GM23338 (cell line): ENCODE results near the gene APOL6. TPM values are rescaled to one million over a fixed set of nuclear protein-coding genes. Genes with fewer than 3 reads are reported as not detected.

Experiments used
- ATAC-seq: fragments of 200-7000 bp; cut with Tn5 transposase; 3 replicates; pipeline ENCODE4 v1.9.1; 2020
- DNase-seq: peaks from one replicate; pipeline ENCODE4 v3.0.0-alpha.2; 2015; ENCODE audit warnings: low spot score
- H2AFZ ChIP-seq: fragments of 200-600 bp; sonication (generic); 2 replicates; pipeline ENCODE4 v1.8.0; 2016; ENCODE audit warnings: antibody characterized with exemption, mild to moderate bottlenecking, moderate library complexity
- H3F3A ChIP-seq: fragments of 200-600 bp; sonication (generic); replicated peaks from 2 replicates; pipeline ENCODE4 v1.8.0; 2017; ENCODE audit warnings: antibody characterized with exemption, mixed run types, low read depth
- H3K27ac ChIP-seq: fragments of 200-600 bp; sonication (generic); 2 replicates; pipeline ENCODE4 v1.6.1; 2016; ENCODE audit warnings: low read depth
- H3K27me3 ChIP-seq: fragments of 200-600 bp; sonication (generic); 2 replicates; pipeline ENCODE4 v1.8.0; 2016; ENCODE audit warnings: mild to moderate bottlenecking, mixed run types, moderate library complexity; ENCODE audit not compliant: insufficient read depth
- H3K36me3 ChIP-seq: fragments of 200-600 bp; sonication (generic); 2 replicates; pipeline ENCODE4 v1.8.0; 2016; ENCODE audit warnings: mild to moderate bottlenecking; ENCODE audit not compliant: insufficient read depth
- H3K4me1 ChIP-seq: fragments of 200-600 bp; sonication (generic); 2 replicates; pipeline ENCODE4 v1.8.0; 2016; ENCODE audit warnings: mild to moderate bottlenecking, moderate library complexity; ENCODE audit not compliant: insufficient read depth
- H3K4me2 ChIP-seq: fragments of 200-600 bp; sonication (generic); 2 replicates; pipeline ENCODE4 v1.7.1; 2017; ENCODE audit warnings: mixed run types
- H3K4me3 ChIP-seq: fragments of 200-600 bp; sonication (generic); 2 replicates; pipeline ENCODE4 v1.6.1; 2016; ENCODE audit warnings: mixed run types
- H3K79me2 ChIP-seq: fragments of 200-600 bp; sonication (generic); replicated peaks from 2 replicates; pipeline ENCODE4 v1.8.0; 2017; ENCODE audit warnings: mild to moderate bottlenecking; ENCODE audit not compliant: insufficient read depth
- H3K9me2 ChIP-seq: fragments of 200-600 bp; sonication (generic); 2 replicates; pipeline ENCODE4 v1.8.0; 2017; ENCODE audit not compliant: insufficient read depth
- H4K20me1 ChIP-seq: fragments of 200-600 bp; sonication (generic); replicated peaks from 2 replicates; pipeline ENCODE4 v1.8.0; 2017; ENCODE audit warnings: mild to moderate bottlenecking; ENCODE audit not compliant: insufficient read depth
- H3K27ac Mint-ChIP-seq: 2 replicates; pipeline ENCODE4 v1.8.0; 2020; ENCODE audit warnings: inconsistent platforms, mild to moderate bottlenecking, moderate library complexity, mixed read lengths
- H3K27me3 Mint-ChIP-seq: 3 replicates; pipeline ENCODE4 v1.8.0; 2022; ENCODE audit warnings: low read depth, mild to moderate bottlenecking, moderate library complexity, mixed read lengths, inconsistent platforms; ENCODE audit not compliant: insufficient read depth, poor library complexity
- H3K36me3 Mint-ChIP-seq: 3 replicates; pipeline ENCODE4 v1.8.0; 2021; ENCODE audit warnings: low read depth, mild to moderate bottlenecking, inconsistent platforms, moderate library complexity, mixed read lengths
- H3K4me1 Mint-ChIP-seq: 3 replicates; pipeline ENCODE4 v1.8.0; 2020; ENCODE audit warnings: mild to moderate bottlenecking, inconsistent platforms, mixed read lengths
- H3K4me3 Mint-ChIP-seq: 3 replicates; pipeline ENCODE4 v1.8.0; 2021; ENCODE audit warnings: moderate library complexity, mild to moderate bottlenecking, inconsistent platforms, mixed read lengths
- H3K9me3 Mint-ChIP-seq: 3 replicates; pipeline ENCODE4 v1.8.0; 2020; ENCODE audit warnings: moderate library complexity, mild to moderate bottlenecking, inconsistent platforms, mixed read lengths
- CREB1 ChIP-seq: fragments of 250-450 bp; sonication (Bioruptor Pico); IDR thresholded peaks from 2 replicates; pipeline ENCODE4 v1.5.0; 2020; ENCODE audit warnings: low read depth, mild to moderate bottlenecking, moderate library complexity
- CTCF ChIP-seq, 2 experiments: fragments of 200-600 bp in 1 of 2; sonication (generic) in 1 of 2; conservative IDR thresholded peaks; 2 replicates each; pipeline versions ENCODE4 v1.5.1 to v1.6.1; 2016 to 2017; ENCODE audit warnings: antibody characterized with exemption in 2 of 2, low read depth in 2 of 2, mild to moderate bottlenecking in 2 of 2, moderate library complexity in 1 of 2
- ETS1 ChIP-seq: IDR thresholded peaks from 2 replicates; pipeline ENCODE4 v1.6.1; 2016; ENCODE audit warnings: antibody characterized with exemption
- EZH2 ChIP-seq: fragments of 200-600 bp; sonication (generic); IDR thresholded peaks from one replicate; pipeline ENCODE4 v1.8.0; 2017; ENCODE audit warnings: antibody characterized with exemption, mild to moderate bottlenecking, low read depth; ENCODE audit not compliant: unreplicated experiment
- EZH2phosphoT487 ChIP-seq: fragments of 200-600 bp; sonication (generic); IDR thresholded peaks from one replicate; pipeline ENCODE4 v1.8.1; 2018; ENCODE audit warnings: antibody characterized with exemption; ENCODE audit not compliant: unreplicated experiment
- JUNB ChIP-seq: IDR thresholded peaks from one replicate; pipeline ENCODE4 v1.6.1; 2016; ENCODE audit warnings: antibody characterized with exemption; ENCODE audit not compliant: unreplicated experiment
- NANOG ChIP-seq: IDR thresholded peaks from 2 replicates; pipeline ENCODE4 v1.6.1; 2016; ENCODE audit warnings: antibody characterized with exemption, borderline replicate concordance
- POLR2AphosphoS5 ChIP-seq: IDR thresholded peaks from 2 replicates; pipeline ENCODE4 v1.6.1; 2016; ENCODE audit warnings: antibody characterized with exemption, low read depth
- ZNF114 ChIP-seq: fragments of 250-450 bp; sonication (Bioruptor Pico); IDR thresholded peaks from 2 replicates; pipeline ENCODE4 v1.5.0; 2020; ENCODE audit warnings: mild to moderate bottlenecking, moderate library complexity
- ZNF331 ChIP-seq: fragments of 250-450 bp; sonication (Bioruptor Pico); IDR thresholded peaks from 2 replicates; pipeline ENCODE4 v1.5.0; 2020; ENCODE audit warnings: low read depth, mild to moderate bottlenecking, moderate library complexity
- ZNF462 ChIP-seq: fragments of 250-450 bp; sonication (Bioruptor Pico); IDR thresholded peaks from 2 replicates; pipeline ENCODE4 v1.5.0; 2020; ENCODE audit warnings: mild to moderate bottlenecking, moderate library complexity
- polyA plus RNA-seq: library from polyadenylated mRNA; unstranded; fragments of >200 nt; fragmentation: Nextera tagmentation; extraction: Ambion mirVana; gene quantifications from 2 replicates; pipeline ENCODE4 v1.2.1, GENCODE V29; 2016
- total RNA-seq: library from RNA; depleted of rRNA; stranded (reverse); fragments of >200 nt; shearing (Covaris generic); gene quantifications from 2 replicates; pipeline ENCODE4 v1.2.3, GENCODE V29; 2014

Gene APOL6
- total and polyA plus RNA-seq, 2 experiments from 2014 or later = 0.10 to 0.14 TPM

- ATAC-seq (no peak), DNase-seq (no peak)
- H3K79me2 ChIP-seq = no peaks in the 10 kb centered on the region
- H3K4me2 ChIP-seq = no peak overlapping the region
- no peaks in the 10 kb centered on the region for H3K4me1 Mint-ChIP-seq
- no peak overlapping the region for H3K27ac Mint-ChIP-seq
- no peak overlapping the region for H3K27ac ChIP-seq
- no peaks in the 10 kb centered on the region for H3F3A ChIP-seq
- no peaks in the 10 kb centered on the region; the same call in 2 of the 3 replicates for H3K36me3 Mint-ChIP-seq
- H3K9me3 Mint-ChIP-seq = peaks cover 3% of the 10 kb centered on the region; the same call in 1 of the 3 replicates
- H3K27me3 ChIP-seq = no peaks in the 10 kb centered on the region
- H3K36me3 ChIP-seq = no peaks in the 10 kb centered on the region
- H3K4me3 ChIP-seq = no peak overlapping the region
- peaks cover 2% of the 10 kb centered on the region for H3K27me3 Mint-ChIP-seq
- H3K4me1 ChIP-seq = no peaks in the 10 kb centered on the region
- no peak overlapping the region for H2AFZ ChIP-seq
- TF ChIP-seq EZH2phosphoT487 (no peak), POLR2AphosphoS5 (no peak), ZNF462 (CRISPR knock-in tag) (no peak), NANOG (no peak), CREB1 (CRISPR knock-in tag) (no peak), ETS1 (no peak), ZNF114 (CRISPR knock-in tag) (no peak), EZH2 (no peak), CTCF (conservative IDR thresholded peaks at IDR 0.05; ENCODE audit: low read depth in 2 of 2) (no peak), JUNB (no peak), ZNF331 (CRISPR knock-in tag) (no peak)
- no peak overlapping the region for H3K4me3 Mint-ChIP-seq
- H4K20me1 ChIP-seq = no peaks in the 10 kb centered on the region
- H3K9me2 ChIP-seq = no peaks in the 10 kb centered on the region
These were observed 63.1 kb downstream of the APOL6 start for GRCh38 chr22:35711336-35711735.
